Ascending aorta (tissue), 2 donors: ENCODE measurements around the gene STX1B. TPM values are rescaled to one million over a fixed set of nuclear protein-coding genes. Genes with fewer than 3 reads are reported as not detected.
A peak's percentile ranks its signal among the peaks of the same experiment; 100 is the strongest.
"Not testable (repeated sequence)": the region's sequence is repeated elsewhere in the genome, so short reads cannot be mapped to it uniquely, and the experiment has no call there.

ENCODE experiments used
- DNase-seq, 2 donors: peaks; one replicate each; pipeline ENCODE4 v3.0.0-alpha.2; 2019; ENCODE audit warnings: low spot score in 2 of 2
- H3K27ac ChIP-seq, 2 donors: fragments of 200-600 bp; sonication (generic); one replicate each; pipeline ENCODE4 v1.5.1; 2016 to 2017; ENCODE audit warnings: mild to moderate bottlenecking in 1 of 2
- H3K27me3 ChIP-seq: fragments of 200-600 bp; sonication (generic); one replicate; pipeline ENCODE4 v1.5.1; 2017
- H3K36me3 ChIP-seq, 2 donors: fragments of 200-600 bp; sonication (generic); one replicate each; pipeline ENCODE4 v1.5.1; 2016
- H3K4me1 ChIP-seq, 2 donors: fragments of 200-600 bp; sonication (generic); one replicate each; pipeline ENCODE4 v1.5.1; 2016 to 2017; ENCODE audit warnings: mild to moderate bottlenecking in 1 of 2
- H3K4me3 ChIP-seq, 2 donors: fragments of 200-600 bp; sonication (generic); one replicate each; pipeline ENCODE4 v1.5.1; 2016 to 2017; ENCODE audit warnings: mild to moderate bottlenecking in 1 of 2
- H3K9me3 ChIP-seq, 2 donors: fragments of 200-600 bp; sonication (generic); one replicate each; pipeline ENCODE4 v1.5.1; 2016
- CTCF ChIP-seq, 3 experiments: fragments of 200-600 bp in 2 of 3; fragments of 450-650 bp in 1 of 3; sonication (generic) in 2 of 3; IDR thresholded peaks; one replicate each; pipeline ENCODE4 v1.5.1; 2016 to 2019; ENCODE audit warnings: antibody characterized with exemption in 3 of 3, mild to moderate bottlenecking in 1 of 3, moderate library complexity in 1 of 3
- intact Hi-C: fragments of 100-400 bp; cut with DNase I; formaldehyde crosslinking; loops from one replicate; pipeline ENCODE4 v1.15.1; 2023
- total RNA-seq: library from RNA; depleted of rRNA; stranded (reverse); fragments of >200 nt; gene quantifications from one replicate; pipeline ENCODE4 v1.1.0, GENCODE V29; 2016

The STX1B gene
- total RNA-seq, 1 donor from 2014 or later, result 2.0 TPM

- Histone ChIP-seq H3K27ac (peak overlapping the region; percentile 19 to 27), H3K27me3 (no peaks in the 10 kb centered on the region), H3K36me3 (peaks cover 22 to 26% of the 10 kb centered on the region in 2 donors), H3K4me3 (no peak overlapping the region), H3K9me3 (no peaks in the 10 kb centered on the region), H3K4me1 (peaks cover 0 to 11% of the 10 kb centered on the region in 2 donors)
- no peak for DNase-seq
- intact Hi-C loops, result loop anchor here (2.0 kb wide), 1 partner anchor 17 kb away; no protein-coding TSS in a partner anchor
- peak; percentile 81 to 92 (median 91) for TF ChIP-seq CTCF (IDR thresholded peaks at IDR 0.05)
These were observed 68.6 kb downstream of the STX1B start for GRCh38 chr16:30941600-30942425.

GRCh38 chr16:30939571-30939970 is 70.9 kb downstream of the STX1B start:
- peaks cover 0 to 11% of the 10 kb centered on the region in 2 donors for H3K4me1 ChIP-seq
- H3K4me3 ChIP-seq, H3K27me3 ChIP-seq, intact Hi-C loops, H3K27ac ChIP-seq, H3K9me3 ChIP-seq, DNase-seq: not testable (repeated sequence)
- peaks cover 24 to 25% of the 10 kb centered on the region in 2 donors for H3K36me3 ChIP-seq

Other genes starting within 250 kb of the STX1B start
- gene CFAP119, start 248.6 kb downstream of the STX1B start, total RNA-seq, result not detected
- 66.3 TPM for gene RNF40, start 248.3 kb downstream of the STX1B start, total RNA-seq
- gene ZNF629, start 223.4 kb downstream of the STX1B start, total RNA-seq, result 12.3 TPM
- 46.2 TPM for gene BCL7C, start 116.6 kb downstream of the STX1B start, total RNA-seq
- 0.21 TPM for gene CTF1, start 114.0 kb downstream of the STX1B start, total RNA-seq
- 66.9 TPM for gene FBXL19, start 87.1 kb downstream of the STX1B start, total RNA-seq
- gene ORAI3, start 61.6 kb downstream of the STX1B start, total RNA-seq, result 39.0 TPM
- gene SETD1A, start 52.9 kb downstream of the STX1B start, total RNA-seq, result 8.3 TPM
- gene HSD3B7, start 25.4 kb downstream of the STX1B start, total RNA-seq, result 35.2 TPM
- 79.1 TPM for gene STX4, start 22.9 kb upstream of the STX1B start, total RNA-seq
- gene ZNF668, start 63.6 kb upstream of the STX1B start, total RNA-seq, result 12.2 TPM
- gene ZNF646, start 63.8 kb upstream of the STX1B start, total RNA-seq, result 11.6 TPM
- gene PRSS53, start 78.3 kb upstream of the STX1B start, total RNA-seq, result 7.5 TPM
- 227 TPM for gene VKORC1, start 84.2 kb upstream of the STX1B start, total RNA-seq
- 85.8 TPM for gene BCKDK, start 97.7 kb upstream of the STX1B start, total RNA-seq
- 113 TPM for gene KAT8, start 107.0 kb upstream of the STX1B start, total RNA-seq
- gene PRSS8, start 125.1 kb upstream of the STX1B start, total RNA-seq, result not detected
- gene PRSS36, start 139.4 kb upstream of the STX1B start, total RNA-seq, result 1.4 TPM
- 166 TPM for gene FUS, start 169.5 kb upstream of the STX1B start, total RNA-seq
- 21.1 TPM for gene PYCARD, start 192.1 kb upstream of the STX1B start, total RNA-seq
- gene TRIM72, start 203.5 kb upstream of the STX1B start, total RNA-seq, result not detected
- not detected for gene PYDC1, start 206.5 kb upstream of the STX1B start, total RNA-seq
- 19.1 TPM for gene ITGAM, start 249.3 kb upstream of the STX1B start, total RNA-seq